ENCODE data around the gene CACNA2D3. TPM values are rescaled to one million over a fixed set of nuclear protein-coding genes. Genes with fewer than 3 reads are reported as not detected.

CACNA2D3 gene
- polyA plus RNA-seq, 3 donors = 8.3 to 21.5 (median 10.4) TPM

GRCh38 chr3:54844211-54844610 lies 721.9 kb downstream of the CACNA2D3 start:
- Histone ChIP-seq H3K4me2 (replicated peaks; ENCODE audit: extremely low read depth, low read length, poor library complexity, severe bottlenecking) (no peak overlapping the region), H3K27ac (ENCODE audit: low read depth in 1 of 2, low read length in 2 of 2) (no peak overlapping the region), H3K4me1 (ENCODE audit: control insufficient read depth in 1 of 2, insufficient read depth in 2 of 2, low read length in 2 of 2) (no peaks in the 10 kb centered on the region), H3K9ac (ENCODE audit: insufficient read depth, low read length, poor library complexity, severe bottlenecking) (no peak overlapping the region), H2AFZ (ENCODE audit: insufficient read depth, low read depth, low read length, poor library complexity, severe bottlenecking) (no peak overlapping the region), H4K20me1 (ENCODE audit: insufficient read depth, low read length) (no peaks in the 10 kb centered on the region), H3K4me3 (replicated peaks in 1 of 3; ENCODE audit: low read depth in 2 of 3, low read length in 3 of 3) (no peak overlapping the region), H3K27me3 (ENCODE audit: control insufficient read depth in 2 of 2, insufficient read depth in 2 of 2, low read length in 2 of 2) (no peaks in the 10 kb centered on the region), H3K79me2 (ENCODE audit: insufficient read depth, low read length) (no peaks in the 10 kb centered on the region), H3K36me3 (replicated peaks in 1 of 2; ENCODE audit: control insufficient read depth in 1 of 2, insufficient read depth in 2 of 2, low read length in 2 of 2) (no peaks in the 10 kb centered on the region), H3K9me3 (replicated peaks in 1 of 2; ENCODE audit: control insufficient read depth in 1 of 2, insufficient read depth in 1 of 2, low read length in 2 of 2) (no peaks in the 10 kb centered on the region)
- intact Hi-C loops (cut with micrococcal nuclease) = no loop called here
- WGBS (ENCODE audit: insufficient coverage) = 94% methylated on average over 2 of the region's 5 CpGs
- no peak for DNase-seq
- no peak for TF ChIP-seq CTCF (IDR thresholded peaks at IDR 0.05)
- Mint-ChIP-seq H3K27ac (no peak overlapping the region), H3K27me3 (ENCODE audit: low read depth in 3 of 3) (peaks cover 2 to 4% (median 2%) of the 10 kb centered on the region in 3 donors), H3K4me1 (no peaks in the 10 kb centered on the region), H3K4me3 (no peak overlapping the region), H3K9me3 (peaks cover 0 to 4% (median 0%) of the 10 kb centered on the region in 7 donors), H3K36me3 (no peaks in the 10 kb centered on the region)

DNA sequence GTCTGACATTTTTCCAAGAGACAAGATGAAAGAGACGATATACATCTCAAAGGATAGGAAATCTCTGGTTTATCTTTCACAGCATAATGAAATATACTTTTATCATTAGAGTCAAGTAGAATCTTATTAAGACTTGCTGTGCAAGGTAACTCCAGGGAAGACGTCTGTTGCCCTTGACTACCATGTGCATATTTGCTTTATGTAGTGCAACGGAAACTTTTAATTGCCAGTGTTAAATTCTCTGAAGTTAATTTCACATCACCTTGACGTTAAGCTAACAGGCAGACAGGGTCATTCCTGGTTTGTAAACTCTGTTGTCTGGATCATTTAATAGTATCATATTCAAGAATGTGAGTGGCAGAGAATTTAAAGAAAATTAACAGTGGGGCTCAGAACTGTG lies 722.7 kb downstream of the CACNA2D3 start:
- Histone ChIP-seq H3K9ac (ENCODE audit: insufficient read depth, low read length, poor library complexity, severe bottlenecking) (no peak overlapping the region), H3K4me3 (replicated peaks in 1 of 3; ENCODE audit: low read depth in 2 of 3, low read length in 3 of 3) (no peak overlapping the region), H3K79me2 (ENCODE audit: insufficient read depth, low read length) (no peaks in the 10 kb centered on the region), H3K9me3 (replicated peaks in 1 of 2; ENCODE audit: control insufficient read depth in 1 of 2, insufficient read depth in 1 of 2, low read length in 2 of 2) (no peaks in the 10 kb centered on the region), H3K27ac (ENCODE audit: low read depth in 1 of 2, low read length in 2 of 2) (no peak overlapping the region), H4K20me1 (ENCODE audit: insufficient read depth, low read length) (no peaks in the 10 kb centered on the region), H3K4me2 (replicated peaks; ENCODE audit: extremely low read depth, low read length, poor library complexity, severe bottlenecking) (no peak overlapping the region), H3K27me3 (ENCODE audit: control insufficient read depth in 2 of 2, insufficient read depth in 2 of 2, low read length in 2 of 2) (no peaks in the 10 kb centered on the region), H3K4me1 (ENCODE audit: control insufficient read depth in 1 of 2, insufficient read depth in 2 of 2, low read length in 2 of 2) (no peaks in the 10 kb centered on the region), H2AFZ (ENCODE audit: insufficient read depth, low read depth, low read length, poor library complexity, severe bottlenecking) (no peak overlapping the region), H3K36me3 (replicated peaks in 1 of 2; ENCODE audit: control insufficient read depth in 1 of 2, insufficient read depth in 2 of 2, low read length in 2 of 2) (no peaks in the 10 kb centered on the region)
- Mint-ChIP-seq H3K36me3 (no peaks in the 10 kb centered on the region), H3K4me3 (no peak overlapping the region), H3K4me1 (no peaks in the 10 kb centered on the region), H3K27ac (no peak overlapping the region), H3K9me3 (peaks cover 0 to 4% (median 0%) of the 10 kb centered on the region in 7 donors), H3K27me3 (ENCODE audit: low read depth in 3 of 3) (peaks cover 2 to 4% (median 2%) of the 10 kb centered on the region in 3 donors)
- 90% methylated on average over 2 of the region's 4 CpGs for WGBS (ENCODE audit: insufficient coverage)
- no peak for DNase-seq
- TF ChIP-seq CTCF (IDR thresholded peaks at IDR 0.05) = no peak
- intact Hi-C loops (cut with micrococcal nuclease) = no loop called here

Data from CD14-positive monocyte (primary cell).